ENCODE measurements around the gene NFATC2. TPM values are rescaled to one million over a fixed set of nuclear protein-coding genes. Genes with fewer than 3 reads are reported as not detected.
A peak's percentile ranks its signal among the peaks of the same experiment; 100 is the strongest.

Gene NFATC2
- total RNA-seq, result 1.4 and 1.9 TPM in 2 replicates

DNA sequence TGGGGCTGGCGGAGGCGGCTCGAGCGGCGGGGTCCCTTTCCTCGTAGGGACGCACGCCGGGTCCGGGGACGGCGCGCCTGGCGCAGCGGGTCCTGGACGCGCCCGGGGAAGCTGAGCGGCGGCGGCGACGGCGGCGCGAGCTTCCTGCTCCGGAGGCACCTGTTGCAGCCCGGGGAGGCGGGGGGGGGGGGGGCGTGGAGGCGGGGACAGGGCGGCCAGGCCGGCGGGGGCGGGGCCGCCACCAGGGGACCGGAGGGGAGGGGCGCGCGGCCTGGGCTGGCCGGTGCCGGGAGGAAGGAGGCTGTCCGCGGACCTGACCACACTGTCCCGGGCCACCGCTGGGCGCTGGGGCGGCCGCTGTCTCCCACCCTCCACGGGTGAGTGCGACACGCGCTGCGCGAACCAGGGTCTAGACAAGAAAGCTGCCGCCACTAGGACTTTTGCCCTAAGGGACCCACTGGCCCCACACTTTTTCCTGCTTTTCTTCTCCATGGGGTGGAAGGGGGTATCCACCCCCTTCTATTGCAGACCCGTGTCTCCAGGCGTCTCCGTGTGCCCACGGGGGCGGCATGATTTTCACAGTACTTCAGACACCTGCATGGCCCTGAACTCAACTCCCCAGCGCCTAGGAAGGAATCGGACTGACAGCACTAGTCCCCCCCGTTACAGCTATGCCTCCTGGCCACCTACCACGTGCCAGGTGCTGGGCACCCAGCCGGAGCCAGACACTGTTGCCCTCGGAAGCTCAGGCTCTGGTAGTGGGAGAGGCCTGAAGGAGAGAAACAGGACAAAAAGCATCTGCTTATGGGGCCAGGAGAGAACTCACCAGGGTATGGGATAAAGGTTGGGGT lies at the start of gene NFATC2:
NFATC2 (minus strand) TSS at position 149 of the 851 bp plus-strand sequence. CDS start 220 bp downstream, outside the sequence.
- TF ChIP-seq, protein P1, sequence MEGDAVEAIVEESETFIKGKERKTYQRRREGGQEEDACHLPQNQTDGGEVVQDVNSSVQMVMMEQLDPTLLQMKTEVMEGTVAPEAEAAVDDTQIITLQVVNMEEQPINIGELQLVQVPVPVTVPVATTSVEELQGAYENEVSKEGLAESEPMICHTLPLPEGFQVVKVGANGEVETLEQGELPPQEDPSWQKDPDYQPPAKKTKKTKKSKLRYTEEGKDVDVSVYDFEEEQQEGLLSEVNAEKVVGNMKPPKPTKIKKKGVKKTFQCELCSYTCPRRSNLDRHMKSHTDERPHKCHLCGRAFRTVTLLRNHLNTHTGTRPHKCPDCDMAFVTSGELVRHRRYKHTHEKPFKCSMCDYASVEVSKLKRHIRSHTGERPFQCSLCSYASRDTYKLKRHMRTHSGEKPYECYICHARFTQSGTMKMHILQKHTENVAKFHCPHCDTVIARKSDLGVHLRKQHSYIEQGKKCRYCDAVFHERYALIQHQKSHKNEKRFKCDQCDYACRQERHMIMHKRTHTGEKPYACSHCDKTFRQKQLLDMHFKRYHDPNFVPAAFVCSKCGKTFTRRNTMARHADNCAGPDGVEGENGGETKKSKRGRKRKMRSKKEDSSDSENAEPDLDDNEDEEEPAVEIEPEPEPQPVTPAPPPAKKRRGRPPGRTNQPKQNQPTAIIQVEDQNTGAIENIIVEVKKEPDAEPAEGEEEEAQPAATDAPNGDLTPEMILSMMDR (conservative IDR thresholded peaks at IDR 0.05; ENCODE audit: low read depth, low read length), result no peak
- no peak for DNase-seq (ENCODE audit: low read depth)
- peak within 1 kb of the TSS; percentile 18 for H3K4me3 ChIP-seq (ENCODE audit: low read depth, low read length)

DNA sequence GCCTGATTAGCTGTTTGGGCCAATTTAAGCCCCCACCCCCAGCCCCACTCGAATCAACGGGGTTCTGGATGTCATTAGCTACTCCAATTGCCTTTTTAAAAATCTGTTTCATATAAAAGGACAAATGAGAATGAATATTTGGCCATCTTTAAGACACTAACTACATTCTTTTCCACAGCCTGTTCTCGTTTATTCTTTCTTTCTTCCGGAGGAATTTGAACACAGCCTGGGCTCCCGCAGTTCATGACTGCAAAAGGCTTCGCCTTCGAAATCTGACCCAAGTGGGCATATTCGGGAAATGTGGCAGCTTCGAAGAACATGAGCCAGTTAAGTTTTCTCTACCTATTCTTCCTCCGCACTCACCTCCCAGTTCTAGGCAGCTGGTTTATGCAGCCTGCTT lies 49.4 kb upstream of the NFATC2 start:
- DNase-seq (ENCODE audit: low read depth), result no peak
- H3K4me3 ChIP-seq (ENCODE audit: low read depth, low read length), result no peak overlapping the region

DNA sequence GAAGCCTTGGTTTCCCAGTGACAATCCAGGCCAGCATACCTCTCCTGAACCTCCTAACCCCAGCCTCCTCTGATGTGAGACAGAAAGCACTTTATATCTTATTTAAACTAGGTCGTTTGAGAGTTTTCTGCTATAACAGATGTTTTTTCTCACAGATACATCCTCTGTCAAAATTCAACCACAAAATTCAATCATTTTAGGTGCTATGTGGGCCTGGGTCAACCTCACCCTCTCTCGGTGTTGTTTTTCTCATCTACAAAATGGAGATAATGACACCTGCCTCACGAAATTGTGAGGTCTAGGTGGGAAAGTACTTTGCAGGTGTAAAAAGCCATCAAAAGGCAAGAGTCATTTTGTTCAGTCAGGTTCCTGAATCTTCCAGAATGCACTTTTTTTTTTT lies 46.2 kb upstream of the NFATC2 start:
- no peak overlapping the region for H3K4me3 ChIP-seq (ENCODE audit: low read depth, low read length)
- TF ChIP-seq, protein P1 (conservative IDR thresholded peaks at IDR 0.05; ENCODE audit: low read depth, low read length), result no peak

More for the DNA sequence above, 49.4 kb upstream of the NFATC2 start:
- TF ChIP-seq, protein P1 (conservative IDR thresholded peaks at IDR 0.05; ENCODE audit: low read depth, low read length), result no peak

DNA sequence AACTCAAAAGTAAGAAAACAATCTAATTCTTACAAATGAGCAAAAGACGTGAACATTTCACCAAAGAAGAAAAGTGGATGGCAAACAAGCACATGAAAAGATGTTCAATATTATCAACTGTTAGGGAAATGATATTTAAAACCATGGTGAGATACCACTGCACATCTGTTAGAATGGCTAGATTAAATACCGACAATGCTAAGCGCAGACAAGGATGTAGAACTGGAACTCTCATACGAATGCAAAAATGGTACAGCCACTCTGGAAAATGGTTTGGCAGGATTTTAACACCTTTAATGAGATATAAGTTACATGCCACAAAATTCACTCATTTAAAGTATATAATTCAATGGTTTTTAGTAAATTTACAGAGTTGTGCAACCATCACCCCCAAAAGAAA lies 44.6 kb upstream of the NFATC2 start:
- TF ChIP-seq, protein P1 (conservative IDR thresholded peaks at IDR 0.05; ENCODE audit: low read depth, low read length), result no peak
- H3K4me3 ChIP-seq (ENCODE audit: low read depth, low read length), result no peak overlapping the region
- DNase-seq (ENCODE audit: low read depth), result no peak

More for the DNA sequence above, 46.2 kb upstream of the NFATC2 start:
- no peak for DNase-seq (ENCODE audit: low read depth)

DNA sequence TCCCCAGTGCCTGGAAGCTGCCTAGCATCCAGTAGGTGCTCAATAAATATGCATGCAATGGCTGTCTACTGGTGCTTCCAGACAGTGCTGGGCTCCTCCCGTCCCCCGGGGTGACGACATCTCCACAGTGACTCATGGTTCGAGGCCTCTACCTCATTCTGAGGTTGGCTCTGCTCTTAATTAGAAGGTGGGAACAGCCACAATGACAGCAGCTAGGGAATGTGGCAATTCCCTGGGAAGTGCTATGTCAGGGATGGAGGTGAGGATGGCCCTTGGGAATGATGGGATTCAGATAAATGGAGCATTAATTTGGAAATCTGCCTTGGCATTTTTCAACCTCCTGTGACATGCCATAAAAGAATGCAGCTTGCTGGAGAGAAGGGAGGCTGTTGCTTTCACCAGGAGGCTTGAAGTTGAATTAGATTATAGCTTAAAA lies 43.5 kb upstream of the NFATC2 start:
- TF ChIP-seq, protein P1 (conservative IDR thresholded peaks at IDR 0.05; ENCODE audit: low read depth, low read length), result no peak

DNA sequence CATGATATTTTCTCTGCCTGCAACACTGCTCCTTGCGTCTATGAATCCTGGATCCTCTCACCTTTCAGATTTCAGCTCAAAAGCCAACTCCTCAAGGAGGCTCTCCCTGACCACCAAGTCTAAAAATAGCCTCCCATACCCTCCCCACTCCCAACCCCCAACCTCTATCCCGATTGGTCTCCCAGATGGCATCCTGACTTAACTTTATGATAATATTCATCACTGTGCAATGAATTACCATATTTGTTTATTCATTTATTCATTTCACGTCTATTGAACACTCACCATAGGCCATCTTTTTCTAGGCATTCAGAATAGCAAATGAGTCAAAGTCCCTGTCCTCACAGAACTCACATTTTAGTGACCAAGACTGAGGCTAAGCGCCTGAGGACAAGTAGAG lies 42.6 kb upstream of the NFATC2 start:
- DNase-seq (ENCODE audit: low read depth), result no peak
- TF ChIP-seq, protein P1 (conservative IDR thresholded peaks at IDR 0.05; ENCODE audit: low read depth, low read length), result no peak
- H3K4me3 ChIP-seq (ENCODE audit: low read depth, low read length), result no peak overlapping the region

More for the DNA sequence above, 43.5 kb upstream of the NFATC2 start:
- no peak for DNase-seq (ENCODE audit: low read depth)
- H3K4me3 ChIP-seq (ENCODE audit: low read depth, low read length), result no peak overlapping the region

Data from epithelial cell of proximal tubule (primary cell).